ENCODE data around the gene TNS3.

TNS3 gene

DNA sequence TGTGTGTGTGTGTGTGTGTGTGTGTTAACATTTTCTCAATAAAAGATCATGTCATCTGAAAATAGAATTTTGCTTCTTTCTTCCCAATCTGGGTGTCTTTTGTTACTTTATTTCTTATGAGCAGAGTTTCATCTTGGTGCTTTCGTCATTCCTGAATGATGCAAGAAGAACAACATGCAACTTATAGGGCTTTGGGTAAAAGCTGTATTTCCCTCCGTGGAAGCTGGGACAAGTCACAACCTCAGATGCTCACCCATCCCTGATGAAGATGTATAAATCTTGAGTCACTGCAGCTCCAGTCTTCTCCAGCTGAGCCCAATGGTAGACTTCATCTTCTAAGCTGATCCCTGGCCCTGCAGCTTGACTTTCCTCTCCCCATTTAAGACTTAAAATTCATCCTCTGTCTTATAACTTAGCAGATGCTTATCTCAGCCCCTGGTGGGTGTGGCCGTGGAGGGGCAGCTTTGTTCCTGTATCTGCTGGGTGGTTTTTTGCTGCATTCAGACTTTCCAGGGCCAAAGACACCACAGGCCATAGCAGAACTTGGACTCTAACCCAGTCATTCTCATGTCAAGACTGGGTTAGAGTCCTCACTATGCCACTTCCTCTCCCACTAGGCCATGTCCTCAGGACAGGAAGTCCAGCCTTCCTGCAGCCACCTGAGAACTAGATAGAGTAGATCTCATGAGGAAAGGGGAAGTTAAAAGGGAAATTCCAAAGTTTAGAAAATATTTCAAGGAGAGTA lies 356.4 kb downstream of the TNS3 start:
- DNase-seq (ENCODE audit: low read depth), result no peak

All from iris pigment epithelial cell (primary cell).